ENCODE data around the gene NVL.

The NVL gene

DNA sequence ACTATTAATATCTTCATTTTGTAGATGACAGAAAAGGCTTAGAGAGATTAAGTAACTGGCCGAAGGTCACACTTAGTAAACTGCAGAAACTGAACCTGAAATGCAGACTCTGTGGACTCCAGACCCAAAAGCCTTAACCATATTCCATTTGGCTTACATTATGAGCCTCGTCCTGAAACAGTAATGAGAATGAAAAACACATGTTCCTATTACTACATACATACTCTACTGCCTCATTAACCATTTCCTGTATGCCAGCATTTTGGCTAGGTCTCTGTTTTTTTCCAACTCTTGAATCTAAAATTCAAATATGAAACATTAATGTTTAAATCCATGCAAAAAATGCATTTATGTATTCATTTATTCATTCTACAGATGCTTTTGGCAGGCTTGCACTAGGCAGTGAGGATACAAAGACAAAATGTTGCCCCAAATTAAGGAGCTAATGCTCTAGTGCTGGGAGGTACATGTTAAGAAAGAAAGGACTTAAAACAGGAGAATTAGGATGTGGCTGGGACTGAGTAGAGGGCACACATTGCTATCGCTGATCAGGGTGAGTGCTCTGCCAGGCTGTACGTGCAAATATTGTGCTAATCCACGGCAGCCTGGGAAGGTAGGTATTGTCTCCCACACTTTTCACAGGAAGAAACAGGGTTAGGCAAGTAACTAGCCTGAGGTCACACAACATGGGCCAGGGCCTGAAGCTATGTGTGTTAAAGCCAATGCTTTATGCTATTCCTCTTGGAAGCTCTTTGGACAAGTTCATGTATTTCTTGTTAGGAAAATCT, 133.0 kb downstream of the NVL start:
- DNase-seq (ENCODE audit: low read depth in 2 of 2): no peak

DNA sequence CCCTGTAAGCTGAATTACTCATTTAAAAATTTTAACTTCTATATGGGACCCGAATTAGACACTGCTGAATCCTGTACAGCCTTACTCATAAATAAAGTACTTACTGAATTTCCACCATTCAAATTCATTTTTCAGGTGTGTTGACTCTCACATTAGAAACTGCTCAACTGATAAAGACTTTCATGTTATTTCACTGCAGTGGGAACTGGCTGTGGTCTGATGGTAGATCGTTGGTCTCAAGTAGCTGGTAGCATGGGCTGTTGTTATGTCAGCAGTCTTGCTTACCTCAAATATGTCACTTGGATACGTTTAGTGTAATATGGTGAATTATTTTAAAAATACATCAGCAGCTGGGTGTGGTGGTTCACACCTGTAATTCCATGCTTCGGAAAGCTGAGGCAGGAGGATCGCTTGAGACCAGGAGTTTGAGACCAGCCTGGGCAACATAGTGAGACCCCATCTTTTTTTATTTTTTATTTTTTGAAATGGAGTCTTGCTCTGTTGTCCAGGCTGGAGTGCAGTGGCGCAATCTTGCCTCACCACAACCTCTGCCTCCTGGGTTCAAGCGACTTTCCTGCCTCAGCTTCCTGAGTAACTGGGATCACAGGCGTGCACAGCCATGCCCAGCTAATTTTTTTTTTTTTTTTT, 136.5 kb downstream of the NVL start:
- DNase-seq (ENCODE audit: low read depth in 2 of 2): no peak

DNA sequence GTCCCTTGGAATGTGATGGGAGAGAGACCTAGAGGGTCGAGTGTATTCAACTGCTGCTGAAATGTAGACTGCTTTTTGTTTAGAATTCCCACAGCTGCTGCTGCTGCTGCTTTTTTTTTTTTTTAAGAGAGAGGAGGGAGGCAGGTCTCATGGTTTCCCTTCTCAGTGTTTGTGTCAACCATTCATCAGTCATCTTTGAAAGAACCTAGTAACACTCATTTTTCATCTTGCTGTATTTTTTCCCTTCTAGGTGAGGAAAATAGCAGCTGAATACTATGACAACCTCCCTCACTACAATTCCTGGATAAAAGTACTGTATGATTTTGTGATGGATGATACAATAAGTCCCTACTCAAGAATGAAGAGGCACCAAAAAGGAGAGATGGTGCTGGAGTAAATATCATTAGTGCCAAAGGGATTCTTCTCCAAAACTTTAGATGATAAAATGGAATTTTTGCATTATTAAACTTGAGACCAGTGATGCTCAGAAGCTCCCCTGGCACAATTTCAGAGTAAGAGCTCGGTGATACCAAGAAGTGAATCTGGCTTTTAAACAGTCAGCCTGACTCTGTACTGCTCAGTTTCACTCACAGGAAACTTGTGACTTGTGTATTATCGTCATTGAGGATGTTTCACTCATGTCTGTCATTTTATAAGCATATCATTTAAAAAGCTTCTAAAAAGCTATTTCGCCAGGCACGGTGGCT, 137.7 kb downstream of the NVL start:
- DNase-seq (ENCODE audit: low read depth in 2 of 2): no peak

DNA sequence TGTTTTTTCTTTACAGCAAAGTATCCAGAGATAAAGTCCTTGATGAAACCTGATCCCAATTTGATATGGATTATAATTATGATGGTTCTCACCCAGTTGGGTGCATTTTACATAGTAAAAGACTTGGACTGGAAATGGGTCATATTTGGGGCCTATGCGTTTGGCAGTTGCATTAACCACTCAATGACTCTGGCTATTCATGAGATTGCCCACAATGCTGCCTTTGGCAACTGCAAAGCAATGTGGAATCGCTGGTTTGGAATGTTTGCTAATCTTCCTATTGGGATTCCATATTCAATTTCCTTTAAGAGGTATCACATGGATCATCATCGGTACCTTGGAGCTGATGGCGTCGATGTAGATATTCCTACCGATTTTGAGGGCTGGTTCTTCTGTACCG, 140.4 kb downstream of the NVL start:
- no peak for DNase-seq (ENCODE audit: low read depth in 2 of 2)

DNA sequence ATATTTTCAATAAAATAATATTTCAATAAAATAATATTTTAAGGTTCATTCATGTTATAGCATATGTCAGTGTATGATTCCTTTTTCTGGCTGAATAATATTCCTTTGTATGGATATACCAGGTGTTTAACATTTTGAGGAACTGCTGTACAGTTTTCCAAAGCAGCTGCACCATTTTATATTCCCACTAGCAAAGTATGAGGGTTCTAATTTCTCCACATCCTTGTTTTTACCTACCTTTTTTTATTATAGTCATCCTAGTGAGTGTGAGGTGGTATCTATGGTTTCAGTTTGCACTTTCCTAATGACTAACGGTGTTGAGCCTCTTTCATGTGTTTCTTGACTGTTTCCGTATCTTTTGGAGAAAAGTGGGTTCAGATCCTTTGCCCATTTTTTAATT, 141.7 kb downstream of the NVL start:
- no peak for DNase-seq (ENCODE audit: low read depth in 2 of 2)

DNA sequence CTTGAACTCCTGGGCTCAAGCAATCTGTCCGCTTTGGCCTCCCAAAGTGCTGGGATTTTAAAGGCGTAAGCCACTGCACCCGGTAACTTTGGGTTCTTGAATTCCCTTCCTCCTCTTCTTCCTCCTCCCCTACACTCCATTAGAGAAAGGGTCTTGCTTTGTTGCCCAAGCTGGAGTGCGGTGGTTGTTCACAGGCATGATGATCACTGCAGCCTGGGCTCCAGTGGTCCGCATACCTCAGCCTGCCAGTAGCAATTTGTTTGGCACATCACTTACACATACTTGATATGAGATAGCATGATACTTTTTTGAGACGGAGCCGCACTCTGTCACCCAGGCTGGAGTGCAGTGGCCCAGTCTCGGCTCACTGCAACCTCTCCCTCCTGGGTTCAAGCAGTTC, 144.8 kb downstream of the NVL start:
- no peak for DNase-seq (ENCODE audit: low read depth in 2 of 2)

DNA sequence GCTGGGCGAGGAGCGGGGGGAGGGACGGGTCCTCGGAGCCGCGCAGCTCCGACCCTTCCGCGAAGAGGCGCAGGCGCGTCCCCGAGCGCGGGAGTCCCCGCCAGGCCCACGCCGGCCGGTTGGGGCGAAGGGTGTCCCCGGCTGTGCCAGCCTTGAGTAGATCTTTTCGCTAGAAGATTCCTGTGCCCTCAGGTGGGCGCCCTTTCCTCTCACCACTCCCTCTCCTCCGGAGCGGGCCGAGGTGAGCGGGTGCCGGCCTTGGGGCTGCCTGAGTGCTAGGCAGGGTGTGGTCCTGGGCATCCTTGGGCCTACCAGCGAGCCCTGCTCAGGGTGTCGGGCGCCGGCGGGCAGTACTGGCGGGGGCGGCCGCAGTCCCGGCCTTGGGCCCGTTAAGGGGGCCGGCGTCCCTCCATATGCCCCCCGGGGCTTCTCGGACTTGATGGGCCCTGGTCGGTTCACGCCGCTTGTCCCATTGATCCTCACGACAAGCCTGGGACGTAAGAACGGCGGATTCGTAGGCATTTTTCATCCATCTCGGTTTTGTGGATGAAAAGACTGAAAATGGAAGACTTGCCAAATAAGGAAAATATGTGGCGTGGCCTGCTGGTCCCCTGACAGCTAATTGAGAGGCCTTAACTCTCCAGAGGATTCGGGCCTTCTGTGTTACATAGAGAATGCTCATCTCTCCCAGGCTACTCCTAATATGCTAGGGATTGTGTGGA, 146.2 kb downstream of the NVL start:
- peak; percentile 37 to 56 for DNase-seq (ENCODE audit: low read depth in 2 of 2)

DNA sequence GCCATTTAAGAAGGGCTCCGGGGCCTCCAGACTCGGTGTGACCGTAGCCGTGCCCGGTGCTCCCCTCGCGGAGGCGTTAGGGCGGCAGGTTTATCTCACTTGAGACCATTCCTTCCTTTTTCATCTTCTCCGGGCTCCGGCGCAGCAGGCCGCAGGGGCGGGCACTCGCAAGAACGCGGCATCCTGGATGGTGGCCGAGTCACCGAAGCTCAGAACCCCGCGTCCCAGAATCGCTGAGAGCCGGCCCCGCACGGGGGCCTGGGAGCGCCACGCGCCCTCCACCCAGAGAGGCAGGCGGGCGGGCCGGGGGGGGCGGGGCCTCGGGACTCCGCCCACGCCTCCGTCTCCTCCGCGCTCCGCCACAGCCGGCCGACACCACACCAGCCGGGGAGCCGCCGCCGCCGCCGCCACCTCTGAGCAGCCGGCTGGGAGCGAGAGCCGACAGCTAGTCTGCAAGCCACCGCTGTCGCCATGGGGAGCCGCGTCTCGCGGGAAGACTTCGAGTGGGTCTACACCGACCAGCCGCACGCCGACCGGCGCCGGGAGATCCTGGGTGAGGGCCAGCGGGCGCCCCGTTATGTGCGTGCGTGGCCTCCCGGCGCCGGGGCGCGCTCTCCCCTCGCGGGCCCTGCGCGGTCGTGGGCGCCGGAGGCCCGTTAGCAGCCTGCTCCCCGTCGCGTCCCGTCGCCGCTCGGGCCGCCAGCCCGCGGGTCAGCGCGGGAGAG, 146.9 kb downstream of the NVL start, which contains the start of gene DEGS1:
DEGS1 (plus strand) TSS at position 375 of the 725 bp plus-strand sequence; CDS start at position 472, 97 bp downstream.
- DNase-seq (ENCODE audit: low read depth in 2 of 2): peak; percentile 67 to 75

DNA sequence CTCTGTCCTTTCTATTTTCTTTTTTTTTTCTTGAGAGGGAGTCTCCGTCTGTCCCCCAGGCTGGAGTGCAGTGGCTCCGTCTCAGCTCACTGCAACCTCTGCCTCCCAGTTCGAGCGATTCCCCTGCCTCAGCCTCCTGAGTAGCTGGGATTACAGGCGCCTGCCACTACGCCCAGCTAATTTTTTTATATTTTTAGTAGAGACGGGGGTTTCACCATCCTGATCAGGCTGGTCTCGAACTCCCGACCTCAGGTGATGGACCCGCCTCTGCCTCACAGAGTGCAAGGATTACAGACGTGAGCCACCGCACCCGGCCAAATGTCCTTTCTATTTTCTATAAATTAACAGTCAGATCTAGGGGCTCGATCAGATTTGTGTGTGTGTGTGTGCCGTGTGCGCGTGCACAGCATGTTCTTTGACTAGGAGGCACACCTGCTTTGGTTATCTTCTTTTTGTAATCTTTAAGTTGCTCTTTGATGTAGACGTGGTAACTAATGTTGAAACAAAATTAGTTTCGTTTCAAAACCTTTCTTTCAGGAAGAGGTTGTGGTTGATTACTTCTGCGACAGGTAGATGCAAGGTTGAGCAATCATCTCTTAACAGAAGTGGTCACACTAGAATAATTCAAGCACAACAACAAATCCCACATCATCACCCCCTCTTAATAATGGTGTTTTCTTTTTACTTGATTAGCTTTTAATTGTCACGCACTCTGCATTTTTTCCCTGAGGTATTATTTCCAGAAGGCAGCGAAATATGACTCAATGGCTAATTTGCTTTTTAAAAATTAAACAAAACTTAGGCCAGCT, 147.7 kb downstream of the NVL start:
- DNase-seq (ENCODE audit: low read depth in 2 of 2): peak; percentile 20 to 23

DNA sequence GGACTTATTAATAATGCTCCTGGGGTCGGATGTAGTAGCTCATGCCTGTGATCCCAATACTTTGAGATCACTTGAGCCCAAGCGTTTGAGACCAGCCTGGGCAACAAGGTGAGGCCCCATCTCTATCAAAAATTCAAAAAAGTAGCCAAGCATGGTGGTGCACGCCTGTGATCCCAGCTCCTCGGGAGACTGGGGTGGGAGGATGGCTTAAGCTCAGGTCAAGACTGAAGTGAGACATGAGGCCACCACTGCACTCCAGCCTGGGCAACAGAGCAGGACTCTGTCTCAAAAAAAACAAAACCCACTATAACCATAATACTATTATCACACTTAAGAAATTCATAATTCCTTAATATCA, 148.5 kb downstream of the NVL start:
- no peak for DNase-seq (ENCODE audit: low read depth in 2 of 2)

DNA sequence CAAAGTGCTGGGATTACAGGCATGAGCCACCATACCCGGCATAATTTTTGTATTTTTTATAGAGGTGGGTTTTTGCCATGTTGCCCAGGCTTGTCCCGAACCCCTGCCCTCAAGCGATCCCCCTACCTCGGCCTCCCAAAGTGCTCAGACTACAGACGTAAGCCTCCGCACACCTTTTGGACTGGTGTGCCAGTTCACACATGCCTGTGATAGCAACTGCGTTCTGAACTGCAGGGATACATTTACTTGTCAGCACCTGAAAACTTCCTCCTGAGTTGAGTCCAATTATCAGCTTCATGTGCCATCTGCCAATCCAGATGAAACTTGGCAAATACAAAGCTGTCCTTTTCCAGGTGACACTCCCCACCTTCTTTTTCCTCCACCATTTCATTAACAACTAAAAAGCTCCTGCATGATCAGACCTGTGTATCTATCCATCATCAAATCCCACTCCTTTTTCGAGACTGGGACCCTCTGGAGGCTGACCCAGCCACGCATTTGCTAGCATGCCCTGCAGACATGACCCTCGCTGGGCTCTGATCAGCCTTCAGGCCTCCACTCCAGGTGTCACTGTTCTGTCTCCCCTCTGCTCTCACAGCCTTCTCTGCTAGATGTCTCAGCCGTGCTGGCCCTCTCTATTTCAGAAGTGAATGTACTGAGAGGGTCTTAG, 149.1 kb downstream of the NVL start:
- DNase-seq (ENCODE audit: low read depth in 2 of 2): no peak

DNA sequence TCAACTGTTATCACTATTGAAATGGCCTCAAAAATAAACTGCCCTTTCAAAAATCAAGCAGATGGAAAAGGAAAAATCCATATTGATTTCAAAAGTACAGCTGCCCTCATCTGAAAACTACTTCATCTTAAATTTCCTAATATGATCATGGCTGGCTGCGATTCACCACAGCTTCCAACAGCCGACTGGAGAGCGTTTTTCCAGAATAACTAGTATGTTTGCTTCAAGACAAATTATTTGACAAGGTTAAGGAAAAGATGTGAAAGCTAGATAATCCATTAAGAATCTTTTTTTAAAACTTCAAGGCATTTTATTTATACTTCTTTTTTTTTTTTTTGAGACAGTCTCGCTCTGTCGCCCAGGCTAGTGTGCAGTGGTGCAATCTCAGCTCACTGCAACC, 151.1 kb downstream of the NVL start:
- DNase-seq (ENCODE audit: low read depth in 2 of 2): no peak

DNA sequence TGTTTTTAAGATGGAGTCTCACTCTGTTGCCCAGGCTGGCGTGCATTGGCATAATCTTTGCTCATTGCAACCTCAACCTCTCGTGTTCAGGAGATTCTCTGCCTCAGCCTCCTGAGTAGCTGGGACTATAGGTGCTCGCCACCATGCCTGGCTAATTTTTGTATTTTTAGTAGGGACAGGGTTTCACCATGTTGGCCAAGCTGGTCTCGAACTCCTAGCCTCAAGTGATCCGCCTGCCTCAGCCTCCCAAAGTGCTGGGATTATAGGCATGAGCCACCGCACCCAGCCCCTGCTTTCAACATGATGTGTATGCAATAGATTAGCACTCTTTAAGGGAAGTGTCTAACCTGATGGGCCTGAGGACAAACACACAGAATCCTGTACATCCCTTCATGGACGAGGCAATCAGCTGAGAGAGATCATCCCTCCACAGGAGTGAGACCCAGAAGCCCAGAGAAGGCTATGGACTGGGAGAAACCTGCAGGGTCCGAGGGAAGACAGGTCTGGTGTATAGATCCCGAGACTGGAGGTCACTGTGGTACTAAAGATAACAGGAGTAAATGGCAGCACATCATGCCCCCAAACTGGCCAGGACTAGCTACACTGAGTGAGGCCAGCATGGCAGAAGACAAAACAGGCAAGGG, 152.5 kb downstream of the NVL start:
- DNase-seq (ENCODE audit: low read depth in 2 of 2): no peak

All from stimulated activated CD4-positive, alpha-beta T cell treated with anti-CD3 and anti-CD28 coated beads, Interleukin-1b, Interleukin-23, amount 100 ng/mL, for 4 hours (primary cell).